H1 (cell line): ENCODE results near the gene PDX1. TPM values are rescaled to one million over a fixed set of nuclear protein-coding genes. Genes with fewer than 3 reads are reported as not detected.
A peak's percentile ranks its signal among the peaks of the same experiment; 100 is the strongest.
"Not testable (repeated sequence)": the region's sequence is repeated elsewhere in the genome, so short reads cannot be mapped to it uniquely, and the experiment has no call there.

Experiments
- CTCF ChIA-PET: fragments of 300-600 bp; sonication (Branson Sonifier 250); formaldehyde crosslinking; loops from one replicate; lab custom pipeline; 2021; ENCODE audit not compliant: partially characterized antibody; lab: Charles Lee
- POLR2A ChIA-PET: fragments of 300-600 bp; sonication (Branson Sonifier 250); formaldehyde crosslinking; loops from one replicate; lab custom pipeline; 2021; ENCODE audit warnings: inconsistent platforms; ENCODE audit not compliant: partially characterized antibody; lab: Charles Lee
- DNase-seq, 2 experiments: peaks; one replicate each; pipeline versions ENCODE4 v3.0.0 to v3.0.0-alpha.2; 2010 to 2022; ENCODE audit warnings: low spot score in 2 of 2, low read depth in 1 of 2, mixed read lengths in 1 of 2
- FAIRE-seq: peaks from 2 replicates; lab custom pipeline; 2011; peaks lifted over from hg19 to GRCh38; lab: Jason Lieb, UNC
- H2AFZ ChIP-seq: 2 replicates; pipeline ENCODE4 v1.8.1; 2012; ENCODE audit warnings: low read length, inconsistent platforms
- H2AK5ac ChIP-seq: 2 replicates; pipeline ENCODE4 v1.6.1; 2013; ENCODE audit warnings: low read depth, low read length
- H2BK120ac ChIP-seq: replicated peaks from 2 replicates; pipeline ENCODE3; 2013; ENCODE audit warnings: low read depth, low read length, inconsistent platforms
- H2BK12ac ChIP-seq: 2 replicates; pipeline ENCODE4 v1.6.1; 2013; ENCODE audit warnings: low read depth, low read length
- H2BK15ac ChIP-seq: 2 replicates; pipeline ENCODE4 v1.6.1; 2013; ENCODE audit warnings: low read length
- H2BK20ac ChIP-seq: 2 replicates; pipeline ENCODE4 v1.6.1; 2013; ENCODE audit warnings: low read length
- H2BK5ac ChIP-seq: 2 replicates; pipeline ENCODE4 v1.6.1; 2013; ENCODE audit warnings: low read depth, low read length
- H3K14ac ChIP-seq: 2 replicates; pipeline ENCODE4 v1.6.1; 2013; ENCODE audit warnings: inconsistent platforms; ENCODE audit not compliant: insufficient read length
- H3K18ac ChIP-seq: 2 replicates; pipeline ENCODE4 v1.6.1; 2013; ENCODE audit warnings: low read length; ENCODE audit errors: extremely low read depth
- H3K23ac ChIP-seq: 2 replicates; pipeline ENCODE4 v1.6.1; 2013; ENCODE audit warnings: inconsistent platforms; ENCODE audit not compliant: insufficient read length
- H3K23me2 ChIP-seq: 2 replicates; pipeline ENCODE4 v1.6.1; 2013; ENCODE audit warnings: low read depth, low read length
- H3K27ac ChIP-seq: 2 replicates; pipeline ENCODE4 v1.6.1; 2011; ENCODE audit warnings: low read depth, low read length, inconsistent platforms
- H3K27me3 ChIP-seq, 4 experiments: replicated peaks in 1 of 4; 1 replicate in 1 of 4; 2 replicates in 3 of 4; pipeline versions ENCODE4 v1.6.1 to v1.8.1; 2011 to 2013; ENCODE audit warnings: low read length in 3 of 4, mild to moderate bottlenecking in 3 of 4, inconsistent platforms in 2 of 4, mixed read lengths in 2 of 4, moderate library complexity in 1 of 4; ENCODE audit not compliant: control insufficient read depth in 3 of 4, insufficient read depth in 3 of 4; ENCODE audit errors: extremely low read depth in 1 of 4
- H3K36me3 ChIP-seq, 4 experiments: 2 replicates each; pipeline versions ENCODE4 v1.6.1 to v1.8.1; 2011 to 2013; ENCODE audit warnings: mild to moderate bottlenecking in 4 of 4, low read length in 3 of 4, moderate library complexity in 2 of 4, control low read depth in 1 of 4, inconsistent platforms in 1 of 4; ENCODE audit not compliant: insufficient read depth in 4 of 4, control insufficient read depth in 2 of 4
- H3K4ac ChIP-seq: replicated peaks from 2 replicates; pipeline ENCODE3; 2013; ENCODE audit warnings: low read length, low read depth, mixed read lengths, inconsistent platforms; ENCODE audit not compliant: insufficient read length
- H3K4me1 ChIP-seq, 4 experiments: replicated peaks in 1 of 4; 1 replicate in 1 of 4; 2 replicates in 3 of 4; pipeline versions ENCODE4 v1.6.1 to v1.8.1; 2011 to 2013; ENCODE audit warnings: low read length in 3 of 4, inconsistent platforms in 2 of 4, mixed read lengths in 1 of 4; ENCODE audit not compliant: insufficient read depth in 4 of 4, control insufficient read depth in 3 of 4
- H3K4me2 ChIP-seq, 2 experiments: 2 replicates each; pipeline versions ENCODE4 v1.6.1 to v1.8.1; 2011 to 2013; ENCODE audit warnings: low read depth in 2 of 2, low read length in 2 of 2, control low read depth in 1 of 2, inconsistent platforms in 1 of 2, mild to moderate bottlenecking in 1 of 2; ENCODE audit not compliant: insufficient read depth in 1 of 2
- H3K4me3 ChIP-seq, 4 experiments: fragments of 200-600, 300-600 bp in 1 of 4; sonication (generic), shearing (Covaris generic), sonication (Bioruptor Twin) in 1 of 4; 2 replicates each; pipeline versions ENCODE4 v1.5.1 to v1.8.1; 2011 to 2016; ENCODE audit warnings: low read length in 4 of 4, low read depth in 3 of 4, control low read depth in 2 of 4, inconsistent platforms in 2 of 4, mild to moderate bottlenecking in 2 of 4, mixed read lengths in 1 of 4, moderate library complexity in 1 of 4; ENCODE audit not compliant: insufficient read depth in 2 of 4; ENCODE audit errors: extremely low read depth in 1 of 4
- H3K56ac ChIP-seq: replicated peaks from 2 replicates; pipeline ENCODE3; 2013; ENCODE audit warnings: low read depth, mild to moderate bottlenecking, mixed read lengths, low read length, inconsistent platforms; ENCODE audit not compliant: insufficient read length
- H3K79me1 ChIP-seq: 2 replicates; pipeline ENCODE4 v1.6.1; 2013; ENCODE audit warnings: low read depth, low read length, control low read depth
- H3K79me2 ChIP-seq, 2 experiments: 2 replicates each; pipeline versions ENCODE4 v1.6.1 to v1.8.1; 2012 to 2013; ENCODE audit warnings: low read length in 2 of 2, mild to moderate bottlenecking in 2 of 2, inconsistent platforms in 1 of 2; ENCODE audit not compliant: insufficient read depth in 2 of 2, control insufficient read depth in 1 of 2
- H3K9ac ChIP-seq, 4 experiments: replicated peaks in 1 of 4; 1 replicate in 1 of 4; 2 replicates in 3 of 4; pipeline versions ENCODE4 v1.6.1 to v1.8.1; 2011 to 2013; ENCODE audit warnings: low read depth in 3 of 4, low read length in 3 of 4, control low read depth in 2 of 4, mild to moderate bottlenecking in 2 of 4, moderate library complexity in 2 of 4, inconsistent platforms in 1 of 4; ENCODE audit errors: extremely low read depth in 1 of 4
- H3K9me3 ChIP-seq, 2 experiments: 2 replicates each; pipeline versions ENCODE4 v1.6.1 to v1.8.1; 2012 to 2013; ENCODE audit warnings: mild to moderate bottlenecking in 2 of 2, moderate library complexity in 2 of 2, control low read depth in 1 of 2, inconsistent platforms in 1 of 2, low read depth in 1 of 2, low read length in 1 of 2, mixed read lengths in 1 of 2; ENCODE audit not compliant: insufficient read depth in 2 of 2
- H4K20me1 ChIP-seq, 2 experiments: replicated peaks in 1 of 2; 2 replicates each; pipeline versions ENCODE3 to v1.8.1; 2011 to 2013; ENCODE audit warnings: inconsistent platforms in 2 of 2, low read length in 2 of 2, mild to moderate bottlenecking in 1 of 2; ENCODE audit not compliant: insufficient read depth in 2 of 2, control insufficient read depth in 1 of 2
- H4K5ac ChIP-seq: 2 replicates; pipeline ENCODE4 v1.6.1; 2013; ENCODE audit warnings: low read length, low read depth, mixed read lengths, inconsistent platforms; ENCODE audit not compliant: insufficient read length
- H4K8ac ChIP-seq: 2 replicates; pipeline ENCODE4 v1.8.0; 2013; ENCODE audit warnings: mild to moderate bottlenecking, moderate library complexity, low read length, inconsistent platforms; ENCODE audit not compliant: insufficient read depth; ENCODE audit errors: extremely low read depth
- H4K91ac ChIP-seq: replicated peaks from 2 replicates; pipeline ENCODE3; 2013; ENCODE audit warnings: low read length, mixed read lengths, inconsistent platforms; ENCODE audit not compliant: insufficient read length
- RNF2 ChIP-seq: fragments of 200-900, 300-1000 bp; sonication (generic); IDR thresholded peaks from 2 replicates; pipeline ENCODE4 v1.7.1; 2016; ENCODE audit warnings: borderline replicate concordance, low read depth, mild to moderate bottlenecking, antibody characterized with exemption, low read length; ENCODE audit not compliant: poor library complexity, severe bottlenecking; ENCODE audit errors: missing control alignments
- WGBS, 2 experiments: shearing (Covaris generic) in 1 of 2; methylation state at CpG; one replicate each; pipeline versions ENCODE4 v1.1.6 to v1.1.7; 2013 to 2015; ENCODE audit warnings: low lambda C conversion rate in 2 of 2, mixed read lengths in 2 of 2, inconsistent platforms in 1 of 2, low coverage in 1 of 2, missing lambda C conversion rate in 1 of 2; ENCODE audit not compliant: insufficient replicate concordance in 2 of 2, insufficient coverage in 1 of 2, insufficient read length in 1 of 2; ENCODE audit errors: extremely low coverage in 1 of 2, missing lambda C conversion rate in 1 of 2; 5-methylcytosine and 5-hydroxymethylcytosine counted together
- polyA plus RNA-seq, 7 experiments: library from polyadenylated mRNA; depleted of rRNA in 3 of 7; stranded (reverse) in 5 of 7; unstranded in 2 of 7; fragments of >200 nt in 5 of 7; fragments of 200-250 nt in 2 of 7; gene quantifications; 1 replicate in 5 of 7; 2 replicates in 1 of 7; 4 replicates in 1 of 7; pipeline versions ENCODE4 v1.2.1 to v1.2.3, GENCODE V29; 2011 to 2013; ENCODE audit warnings: missing spikeins in 2 of 7, mixed read lengths in 2 of 7
- total RNA-seq: library from RNA; stranded (reverse); fragmentation: NEBNext Ultra II Directional; extraction: Animal tissue kit (Norgen Biotek cat#: 25700); gene quantifications from 2 replicates; pipeline ENCODE4 v1.2.1, GENCODE V29; 2021

The PDX1 gene
- total and polyA plus RNA-seq, 2 of the 8 experiments (the other 6 are each of a cell fraction or from before 2014, with no cell fraction given) = not detected

- not testable (repeated sequence) for H2AK5ac ChIP-seq, H3K23me2 ChIP-seq, H4K5ac ChIP-seq, DNase-seq, H3K27ac ChIP-seq, H2BK20ac ChIP-seq, H3K79me1 ChIP-seq, H2BK15ac ChIP-seq, H3K4ac ChIP-seq, H2BK120ac ChIP-seq, H3K9me3 ChIP-seq, H4K91ac ChIP-seq, H3K9ac ChIP-seq, H3K4me3 ChIP-seq, H3K23ac ChIP-seq, H2AFZ ChIP-seq, H3K14ac ChIP-seq, H4K8ac ChIP-seq, H3K36me3 ChIP-seq, H3K56ac ChIP-seq, H3K4me2 ChIP-seq, FAIRE-seq, H3K79me2 ChIP-seq, H2BK5ac ChIP-seq, H3K18ac ChIP-seq
- WGBS, 2 experiments = 46% methylated on average over 13 of the region's 13 CpGs; no CpG with 5 or more reads in 1 of the 2 experiments
- POLR2A ChIA-PET = interaction anchor here (5.6 kb wide), 1 partner anchor 14 kb away, joined by 31 read pairs; no protein-coding TSS in a partner anchor
- Histone ChIP-seq H2BK12ac (0 out of 2 replicates have a peak overlapping the region, but pooled peaks have one; percentile 52), H3K4me1 (peaks cover 10 to 47% (median 29%) of the 10 kb centered on the region in 4 experiments; a peak in 6 of 7 replicates), H4K20me1 (peaks cover 21 to 39% of the 10 kb centered on the region in 2 experiments), H3K27me3 (peaks cover 92 to 100% (median 98%) of the 10 kb centered on the region in 4 experiments)
- TF ChIP-seq RNF2 = peak; percentile 80
- CTCF ChIA-PET = interaction anchor here (0.5 to 19.7 kb wide), 8 partner anchors 9 to 589 kb away, joined by 3 to 283 read pairs (median 6); partner anchors contain the start of genes CDX2 and URAD
Measured at GRCh38 chr13:27964206-27964605, 44.4 kb downstream of the PDX1 start.
